ENCODE results near the gene C16orf78. TPM values are rescaled to one million over a fixed set of nuclear protein-coding genes. Genes with fewer than 3 reads are reported as not detected.
"Not testable (repeated sequence)": the region's sequence is repeated elsewhere in the genome, so short reads cannot be mapped to it uniquely, and the experiment has no call there.

The C16orf78 gene
- total RNA-seq, 2 donors from 2014 or later: not detected

GRCh38 chr16:49354101-49354500, 19.5 kb upstream of the C16orf78 start:
- DNase-seq (no peak), ATAC-seq (replicated peaks in 1 of 2) (no peak)
- Mint-ChIP-seq H3K4me3 (no peak overlapping the region), H3K36me3 (ENCODE audit: insufficient read depth in 2 of 2) (no peaks in the 10 kb centered on the region), H3K4me1 (ENCODE audit: low read depth) (no peaks in the 10 kb centered on the region), H3K9me3 (no peaks in the 10 kb centered on the region), H3K27ac (no peak overlapping the region), H3K27me3 (ENCODE audit: low read depth) (peaks cover 33% of the 10 kb centered on the region)

GRCh38 chr16:49354991-49355390, 18.6 kb upstream of the C16orf78 start:
- Mint-ChIP-seq H3K9me3 (no peaks in the 10 kb centered on the region), H3K36me3 (ENCODE audit: insufficient read depth in 2 of 2) (no peaks in the 10 kb centered on the region), H3K4me3 (no peak overlapping the region), H3K4me1 (ENCODE audit: low read depth) (no peaks in the 10 kb centered on the region), H3K27me3 (ENCODE audit: low read depth) (peaks cover 33% of the 10 kb centered on the region), H3K27ac (no peak overlapping the region)
- no peak for ATAC-seq (replicated peaks in 1 of 2)
- no peak for DNase-seq

GRCh38 chr16:49355933-49356665, 17.5 kb upstream of the C16orf78 start:
- Mint-ChIP-seq H3K4me1 (ENCODE audit: low read depth) (no peaks in the 10 kb centered on the region), H3K4me3 (no peak overlapping the region), H3K27me3 (ENCODE audit: low read depth) (peaks cover 22% of the 10 kb centered on the region), H3K9me3 (no peaks in the 10 kb centered on the region), H3K36me3 (ENCODE audit: insufficient read depth in 2 of 2) (no peaks in the 10 kb centered on the region), H3K27ac (no peak overlapping the region)
- ATAC-seq (replicated peaks in 1 of 2): no peak
- no peak for DNase-seq

- no peak overlapping the region for H3K27ac Mint-ChIP-seq
- no peaks in the 10 kb centered on the region for H3K36me3 Mint-ChIP-seq (ENCODE audit: insufficient read depth in 2 of 2)
- H3K4me3 Mint-ChIP-seq: no peak overlapping the region
- no peaks in the 10 kb centered on the region for H3K9me3 Mint-ChIP-seq
- no peaks in the 10 kb centered on the region for H3K4me1 Mint-ChIP-seq (ENCODE audit: low read depth)
- ATAC-seq (replicated peaks in 1 of 2) (no peak), DNase-seq (no peak)
- peaks cover 14% of the 10 kb centered on the region for H3K27me3 Mint-ChIP-seq (ENCODE audit: low read depth)
Observed at GRCh38 chr16:49356728-49357488, 16.7 kb upstream of the C16orf78 start.

GRCh38 chr16:49359591-49359990, 14.0 kb upstream of the C16orf78 start:
- DNase-seq: no peak
- peaks cover 0 to 1% of the 10 kb centered on the region in 2 donors for H3K36me3 Mint-ChIP-seq (ENCODE audit: insufficient read depth in 2 of 2)

GRCh38 chr16:49361731-49362130, 11.9 kb upstream of the C16orf78 start:
- H3K36me3 Mint-ChIP-seq (ENCODE audit: insufficient read depth in 2 of 2); H3K27ac Mint-ChIP-seq; H3K9me3 Mint-ChIP-seq; ATAC-seq (replicated peaks in 1 of 2); H3K4me1 Mint-ChIP-seq (ENCODE audit: low read depth); DNase-seq; H3K4me3 Mint-ChIP-seq: not testable (repeated sequence)
- H3K27me3 Mint-ChIP-seq (ENCODE audit: low read depth): peaks cover 12% of the 10 kb centered on the region

More at GRCh38 chr16:49359591-49359990, 14.0 kb upstream of the C16orf78 start:
- no peaks in the 10 kb centered on the region for H3K4me1 Mint-ChIP-seq (ENCODE audit: low read depth)
- no peak overlapping the region for H3K4me3 Mint-ChIP-seq
- H3K9me3 Mint-ChIP-seq: peaks cover 2 to 3% of the 10 kb centered on the region in 2 donors
- ATAC-seq (replicated peaks in 1 of 2): no peak
- H3K27me3 Mint-ChIP-seq (ENCODE audit: low read depth): peaks cover 12% of the 10 kb centered on the region
- no peak overlapping the region for H3K27ac Mint-ChIP-seq

- DNase-seq: no peak
- Mint-ChIP-seq H3K27me3 (ENCODE audit: low read depth) (peaks cover 12% of the 10 kb centered on the region), H3K27ac (no peak overlapping the region), H3K4me3 (no peak overlapping the region), H3K4me1 (ENCODE audit: low read depth) (no peaks in the 10 kb centered on the region), H3K36me3 (ENCODE audit: insufficient read depth in 2 of 2) (peaks cover 0 to 1% of the 10 kb centered on the region in 2 donors), H3K9me3 (peaks cover 2 to 3% of the 10 kb centered on the region in 2 donors)
- ATAC-seq (replicated peaks in 1 of 2): no peak
Observed at GRCh38 chr16:49362230-49362629, 11.4 kb upstream of the C16orf78 start.

GRCh38 chr16:49365711-49366509, 7.7 kb upstream of the C16orf78 start:
- ATAC-seq (replicated peaks in 1 of 2): no peak
- H3K9me3 Mint-ChIP-seq: peaks cover 2 to 3% of the 10 kb centered on the region in 2 donors
- H3K4me1 Mint-ChIP-seq (ENCODE audit: low read depth): no peaks in the 10 kb centered on the region
- H3K4me3 Mint-ChIP-seq: no peak overlapping the region
- no peak for DNase-seq
- no peaks in the 10 kb centered on the region for H3K27me3 Mint-ChIP-seq (ENCODE audit: low read depth)
- H3K36me3 Mint-ChIP-seq (ENCODE audit: insufficient read depth in 2 of 2): peaks cover 0 to 1% of the 10 kb centered on the region in 2 donors
- no peak overlapping the region for H3K27ac Mint-ChIP-seq

GRCh38 chr16:49366669-49367068, 6.9 kb upstream of the C16orf78 start:
- no peak for DNase-seq
- no peaks in the 10 kb centered on the region for H3K27me3 Mint-ChIP-seq (ENCODE audit: low read depth)
- H3K27ac Mint-ChIP-seq: no peak overlapping the region
- H3K9me3 Mint-ChIP-seq: peaks cover 2 to 4% of the 10 kb centered on the region in 2 donors
- no peak for ATAC-seq (replicated peaks in 1 of 2)
- H3K36me3 Mint-ChIP-seq (ENCODE audit: insufficient read depth in 2 of 2): peaks cover 0 to 1% of the 10 kb centered on the region in 2 donors
- no peaks in the 10 kb centered on the region for H3K4me1 Mint-ChIP-seq (ENCODE audit: low read depth)
- no peak overlapping the region for H3K4me3 Mint-ChIP-seq

GRCh38 chr16:49369651-49370611, 3.7 kb upstream of the C16orf78 start:
- Mint-ChIP-seq H3K4me1 (ENCODE audit: low read depth) (no peaks in the 10 kb centered on the region), H3K36me3 (ENCODE audit: insufficient read depth in 2 of 2) (no peaks in the 10 kb centered on the region), H3K4me3 (no peak overlapping the region), H3K27me3 (ENCODE audit: low read depth) (no peaks in the 10 kb centered on the region), H3K9me3 (peaks cover 0 to 2% of the 10 kb centered on the region in 2 donors), H3K27ac (no peak overlapping the region)
- no peak for DNase-seq
- ATAC-seq (replicated peaks in 1 of 2): no peak

GRCh38 chr16:49376206-49376605, 2.6 kb downstream of the C16orf78 start:
- no peak overlapping the region for H3K4me3 Mint-ChIP-seq
- H3K36me3 Mint-ChIP-seq (ENCODE audit: insufficient read depth in 2 of 2): no peaks in the 10 kb centered on the region
- DNase-seq: no peak
- H3K9me3 Mint-ChIP-seq: peaks cover 0 to 2% of the 10 kb centered on the region in 2 donors
- H3K4me1 Mint-ChIP-seq (ENCODE audit: low read depth): no peaks in the 10 kb centered on the region
- no peak for ATAC-seq (replicated peaks in 1 of 2)
- H3K27me3 Mint-ChIP-seq (ENCODE audit: low read depth): no peaks in the 10 kb centered on the region
- H3K27ac Mint-ChIP-seq: no peak overlapping the region

- no peaks in the 10 kb centered on the region for H3K27me3 Mint-ChIP-seq (ENCODE audit: low read depth)
- no peak overlapping the region for H3K27ac Mint-ChIP-seq
- no peaks in the 10 kb centered on the region for H3K36me3 Mint-ChIP-seq (ENCODE audit: insufficient read depth in 2 of 2)
- no peak for ATAC-seq (replicated peaks in 1 of 2)
- H3K9me3 Mint-ChIP-seq: no peaks in the 10 kb centered on the region
- no peak overlapping the region for H3K4me3 Mint-ChIP-seq
- no peak for DNase-seq
- H3K4me1 Mint-ChIP-seq (ENCODE audit: low read depth): no peaks in the 10 kb centered on the region
Observed at GRCh38 chr16:49377196-49377755, 3.7 kb downstream of the C16orf78 start.

All from activated T-cell treated with anti-CD3 and anti-CD28 coated beads, Interleukin-2, amount 50 U/mL, for 72 hours (primary cell).